HCT116 (cell line): Measurements from ENCODE around the gene ZNF76. TPM values are rescaled to one million over a fixed set of nuclear protein-coding genes. Genes with fewer than 3 reads are reported as not detected.

Experiments
- ATAC-seq: fragments of 200-7000 bp; cut with Tn5 transposase; 2 replicates; pipeline ENCODE4 v1.9.1; 2020; ENCODE audit warnings: mild to moderate bottlenecking, moderate library complexity
- BruUV-seq: library from RNA; stranded (reverse); fragments of 400-500 nt; replicated peaks from 2 replicates; lab custom pipeline; 2021; lab: Mats Ljungman, UMichigan
- CTCF ChIA-PET: fragments of 300-600 bp; sonication (Branson Sonifier 250); formaldehyde crosslinking; loops from one replicate; lab custom pipeline; 2021; ENCODE audit warnings: antibody characterized with exemption; lab: Charles Lee
- POLR2A ChIA-PET: fragments of 300-600, 350-600 bp; sonication (Branson Sonifier 250); formaldehyde crosslinking; loops from one replicate; lab custom pipeline; 2021; ENCODE audit warnings: antibody characterized with exemption; lab: Charles Lee
- RAD21 ChIA-PET, 2 experiments: fragments of 300-600 bp; sonication (Branson Sonifier 250); formaldehyde crosslinking; loops; one replicate each; lab custom pipeline; 2023; ENCODE audit warnings: low total read pairs in 2 of 2; ENCODE audit not compliant: uncharacterized antibody in 2 of 2, unreplicated experiment in 2 of 2, low non-redundant PET in 1 of 2; lab: Charles Lee
- DNase-seq: peaks from one replicate; pipeline ENCODE4 v3.0.0-alpha.2; 2010; ENCODE audit warnings: low read depth, low spot score
- H2AFZ ChIP-seq: fragments of 200-600 bp; shearing (Covaris generic), sonication (generic); 2 replicates; pipeline ENCODE4 v1.6.1; 2017; ENCODE audit warnings: low read depth, mixed run types, mixed read lengths, antibody characterized with exemption, low read length; ENCODE audit not compliant: poor library complexity, severe bottlenecking
- H3K27ac ChIP-seq: 2 replicates; pipeline ENCODE4 v1.5.1; 2012; ENCODE audit warnings: low read depth, low read length
- H3K27me3 ChIP-seq: fragments of 200-600 bp; sonication (generic); 2 replicates; pipeline ENCODE4 v1.6.1; 2016; ENCODE audit warnings: mixed run types, low read length, mixed read lengths; ENCODE audit not compliant: insufficient read depth
- H3K36me3 ChIP-seq, 2 experiments: fragments of 200-500 bp in 1 of 2; fragments of 200-600 bp in 1 of 2; sonication (Bioruptor generic) in 1 of 2; sonication (generic) in 1 of 2; 2 replicates each; pipeline versions ENCODE4 v1.5.1 to v1.6.1; 2014 to 2016; ENCODE audit warnings: low read length in 2 of 2, inconsistent platforms in 1 of 2, mixed read lengths in 1 of 2, mixed run types in 1 of 2; ENCODE audit not compliant: insufficient read depth in 2 of 2, control insufficient read depth in 1 of 2
- H3K4me1 ChIP-seq, 2 experiments: fragments of 200-600 bp in 1 of 2; sonication (generic) in 1 of 2; 2 replicates each; pipeline versions ENCODE4 v1.5.1 to v1.6.1; 2012 to 2017; ENCODE audit warnings: low read length in 2 of 2, inconsistent platforms in 1 of 2, mild to moderate bottlenecking in 1 of 2, mixed read lengths in 1 of 2, mixed run types in 1 of 2, moderate library complexity in 1 of 2; ENCODE audit not compliant: insufficient read depth in 2 of 2, control insufficient read depth in 1 of 2
- H3K4me2 ChIP-seq: fragments of 200-600 bp; sonication (generic); 2 replicates; pipeline ENCODE4 v1.6.1; 2017; ENCODE audit warnings: mixed run types, low read length, mixed read lengths
- H3K4me3 ChIP-seq, 2 experiments: fragments of 200-600 bp in 1 of 2; sonication (generic) in 1 of 2; replicated peaks in 1 of 2; 2 replicates each; pipeline ENCODE4 v1.5.1; 2011 to 2016; ENCODE audit warnings: low read length in 2 of 2, control low read depth in 1 of 2, low read depth in 1 of 2, mild to moderate bottlenecking in 1 of 2, mixed read lengths in 1 of 2, mixed run types in 1 of 2
- H3K79me2 ChIP-seq: fragments of 200-600 bp; sonication (generic); 2 replicates; pipeline ENCODE4 v1.6.1; 2017; ENCODE audit warnings: mild to moderate bottlenecking, mixed run types, low read length, moderate library complexity, mixed read lengths; ENCODE audit not compliant: insufficient read depth
- H3K9ac ChIP-seq: fragments of 200-600 bp; sonication (generic); 2 replicates; pipeline ENCODE4 v1.6.1; 2016; ENCODE audit warnings: low read length, mixed read lengths
- H3K9me2 ChIP-seq: fragments of 200-600 bp; sonication (generic), shearing (Covaris generic); 2 replicates; pipeline ENCODE4 v1.6.1; 2017; ENCODE audit warnings: mixed run types, mild to moderate bottlenecking, moderate library complexity; ENCODE audit not compliant: insufficient read depth
- H3K9me3 ChIP-seq, 2 experiments: fragments of 200-500 bp in 1 of 2; fragments of 200-600 bp in 1 of 2; sonication (Bioruptor generic) in 1 of 2; sonication (generic) in 1 of 2; 2 replicates each; pipeline ENCODE4 v1.6.1; 2014 to 2017; ENCODE audit warnings: low read length in 2 of 2, mixed read lengths in 2 of 2, inconsistent platforms in 1 of 2, low read depth in 1 of 2, mild to moderate bottlenecking in 1 of 2, mixed run types in 1 of 2, moderate library complexity in 1 of 2; ENCODE audit not compliant: control insufficient read depth in 1 of 2, insufficient read depth in 1 of 2
- H4K20me1 ChIP-seq: fragments of 200-600 bp; sonication (generic), shearing (Covaris generic); 2 replicates; pipeline ENCODE4 v1.6.1; 2017; ENCODE audit warnings: mixed run types, mild to moderate bottlenecking, moderate library complexity; ENCODE audit not compliant: insufficient read depth
- ELF1 ChIP-seq: IDR thresholded peaks from 2 replicates; pipeline ENCODE4 v1.6.1; 2012; ENCODE audit warnings: low read depth, borderline replicate concordance
- POLR2AphosphoS5 ChIP-seq: IDR thresholded peaks from 2 replicates; pipeline ENCODE4 v1.6.1; 2011; ENCODE audit warnings: mild to moderate bottlenecking, low read depth, low read length, moderate library complexity
- RAD21 ChIP-seq: IDR thresholded peaks from 2 replicates; pipeline ENCODE4 v1.6.1; 2012; ENCODE audit warnings: low read depth, mild to moderate bottlenecking
- SIN3A ChIP-seq: IDR thresholded peaks from 2 replicates; pipeline ENCODE4 v1.6.1; 2012; ENCODE audit warnings: low read depth
- SRF ChIP-seq: IDR thresholded peaks from 2 replicates; pipeline ENCODE4 v1.6.1; 2012; ENCODE audit warnings: low read depth
- TCF7L2 ChIP-seq: IDR thresholded peaks from 2 replicates; pipeline ENCODE4 v1.7.0; 2011; ENCODE audit warnings: borderline replicate concordance, inconsistent platforms; ENCODE audit not compliant: insufficient read depth, insufficient read length; ENCODE audit errors: extremely low read depth
- YY1 ChIP-seq: IDR thresholded peaks from 2 replicates; pipeline ENCODE4 v1.6.1; 2011; ENCODE audit warnings: low read length, low read depth, moderate library complexity, mild to moderate bottlenecking; ENCODE audit not compliant: insufficient replicate concordance; ENCODE audit errors: extremely low read depth
- ZFX ChIP-seq: fragments of 450-650 bp; IDR thresholded peaks from 2 replicates; pipeline ENCODE4 v1.6.1; 2017
- intact Hi-C: fragments of 100-400 bp; cut with micrococcal nuclease; formaldehyde crosslinking; loops from 2 replicates; pipeline ENCODE4 v1.10.0; 2022
- total RNA-seq: library from RNA; stranded (reverse); gene quantifications from one replicate; pipeline ENCODE4 v1.2.1, GENCODE V29; 2021; ENCODE audit not compliant: unreplicated experiment
- TF ChIP-seq, protein P1 (sequence below): IDR thresholded peaks from 2 replicates; pipeline ENCODE4 v1.6.1; 2012
- TF ChIP-seq, protein P2 (sequence below), 3 experiments: fragments of 200-600 bp in 1 of 3; sonication (generic) in 1 of 3; IDR thresholded peaks in 2 of 3; conservative IDR thresholded peaks in 1 of 3; 2 replicates each; pipeline ENCODE4 v1.5.1; 2012 to 2017; ENCODE audit warnings: low read depth in 2 of 3, low read length in 2 of 3, antibody characterized with exemption in 1 of 3, borderline replicate concordance in 1 of 3, control low read depth in 1 of 3, mild to moderate bottlenecking in 1 of 3, mixed read lengths in 1 of 3, mixed run types in 1 of 3, moderate library complexity in 1 of 3; ENCODE audit not compliant: insufficient read depth in 1 of 3

The ZNF76 gene
- total RNA-seq, 1 experiment from 2014 or later = 47.5 TPM

DNA sequence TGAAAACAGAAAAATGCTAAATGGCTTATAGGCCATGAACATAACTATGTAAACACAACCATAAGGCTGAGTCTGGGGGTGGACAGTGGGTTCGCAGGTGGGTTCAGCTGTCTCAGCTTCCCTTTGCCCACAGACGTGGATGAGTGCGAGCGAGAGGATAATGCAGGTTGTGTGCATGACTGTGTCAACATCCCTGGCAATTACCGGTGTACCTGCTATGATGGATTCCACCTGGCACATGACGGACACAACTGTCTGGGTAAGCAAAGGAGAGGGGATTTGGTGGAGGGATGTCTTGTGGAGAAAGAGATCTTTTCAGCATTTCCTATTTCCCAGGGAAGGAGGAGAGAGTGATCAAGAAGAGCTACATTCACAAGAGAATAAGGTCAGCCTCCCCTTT, 31.1 kb upstream of the ZNF76 start:
- H3K9ac ChIP-seq = no peak overlapping the region
- no peak overlapping the region for H2AFZ ChIP-seq
- BruUV-seq = no TSS peak
- no peaks in the 10 kb centered on the region for H3K4me1 ChIP-seq
- no peaks in the 10 kb centered on the region for H3K9me2 ChIP-seq
- H3K4me3 ChIP-seq = no peak overlapping the region
- ChIA-PET POLR2A (no interaction called here), CTCF (no interaction called here), RAD21 (no interaction called here)
- no peaks in the 10 kb centered on the region for H4K20me1 ChIP-seq
- no peaks in the 10 kb centered on the region for H3K79me2 ChIP-seq
- no peaks in the 10 kb centered on the region for H3K9me3 ChIP-seq
- no peaks in the 10 kb centered on the region for H3K27me3 ChIP-seq
- DNase-seq (no peak), ATAC-seq (no peak)
- no peak overlapping the region for H3K4me2 ChIP-seq
- TF ChIP-seq TCF7L2 = no peak
- no peak for TF ChIP-seq ZFX
- TF ChIP-seq RAD21 = no peak
- no peak for TF ChIP-seq POLR2AphosphoS5
- TF ChIP-seq, protein P1, sequence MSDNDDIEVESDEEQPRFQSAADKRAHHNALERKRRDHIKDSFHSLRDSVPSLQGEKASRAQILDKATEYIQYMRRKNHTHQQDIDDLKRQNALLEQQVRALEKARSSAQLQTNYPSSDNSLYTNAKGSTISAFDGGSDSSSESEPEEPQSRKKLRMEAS = no peak
- TF ChIP-seq ELF1 = no peak
- no peak for TF ChIP-seq SIN3A
- TF ChIP-seq SRF = no peak
- TF ChIP-seq YY1 = no peak
- TF ChIP-seq, protein P2, sequence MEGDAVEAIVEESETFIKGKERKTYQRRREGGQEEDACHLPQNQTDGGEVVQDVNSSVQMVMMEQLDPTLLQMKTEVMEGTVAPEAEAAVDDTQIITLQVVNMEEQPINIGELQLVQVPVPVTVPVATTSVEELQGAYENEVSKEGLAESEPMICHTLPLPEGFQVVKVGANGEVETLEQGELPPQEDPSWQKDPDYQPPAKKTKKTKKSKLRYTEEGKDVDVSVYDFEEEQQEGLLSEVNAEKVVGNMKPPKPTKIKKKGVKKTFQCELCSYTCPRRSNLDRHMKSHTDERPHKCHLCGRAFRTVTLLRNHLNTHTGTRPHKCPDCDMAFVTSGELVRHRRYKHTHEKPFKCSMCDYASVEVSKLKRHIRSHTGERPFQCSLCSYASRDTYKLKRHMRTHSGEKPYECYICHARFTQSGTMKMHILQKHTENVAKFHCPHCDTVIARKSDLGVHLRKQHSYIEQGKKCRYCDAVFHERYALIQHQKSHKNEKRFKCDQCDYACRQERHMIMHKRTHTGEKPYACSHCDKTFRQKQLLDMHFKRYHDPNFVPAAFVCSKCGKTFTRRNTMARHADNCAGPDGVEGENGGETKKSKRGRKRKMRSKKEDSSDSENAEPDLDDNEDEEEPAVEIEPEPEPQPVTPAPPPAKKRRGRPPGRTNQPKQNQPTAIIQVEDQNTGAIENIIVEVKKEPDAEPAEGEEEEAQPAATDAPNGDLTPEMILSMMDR (IDR thresholded peaks at IDR 0.05 in 2 of 3, conservative IDR thresholded peaks at IDR 0.05 in 1 of 3; ENCODE audit: borderline replicate concordance in 1 of 3, insufficient read depth in 1 of 3, low read depth in 2 of 3, low read length in 2 of 3) = no peak
- intact Hi-C loops = no loop called here
- H3K27ac ChIP-seq = no peak overlapping the region
- no peaks in the 10 kb centered on the region for H3K36me3 ChIP-seq
